K562 (cell line): ENCODE data around the gene VPS13D. TPM values are rescaled to one million over a fixed set of nuclear protein-coding genes. Genes with fewer than 3 reads are reported as not detected.
A peak's percentile ranks its signal among the peaks of the same experiment; 100 is the strongest.

Source experiments
- DACH1 ChIP-seq: fragments of 450-650 bp; IDR thresholded peaks from 2 replicates; pipeline ENCODE4 v1.6.1; 2018; ENCODE audit not compliant: partially characterized antibody
- GATAD2A ChIP-seq: fragments of 450-650 bp; IDR thresholded peaks from 2 replicates; pipeline ENCODE4 v1.6.1; 2017
- GTF2E2 ChIP-seq: fragments of 200-800 bp; sonication (Bioruptor generic); IDR thresholded peaks from 2 replicates; pipeline ENCODE4 v1.6.1; 2016; ENCODE audit warnings: missing genetic modification characterization, missing compliant biosample characterization
- KLF10 ChIP-seq: fragments of 250-450 bp; sonication (Bioruptor Pico); IDR thresholded peaks from 2 replicates; pipeline ENCODE4 v1.6.1; 2021; ENCODE audit warnings: matching md5 sums
- LARP7 ChIP-seq: fragments of 450-650 bp; IDR thresholded peaks from 2 replicates; pipeline ENCODE4 v1.6.1; 2016
- NCOA2 ChIP-seq, 2 experiments: fragments of 450-650 bp; IDR thresholded peaks; 2 replicates each; pipeline ENCODE4 v1.6.1; 2018; ENCODE audit warnings: mild to moderate bottlenecking in 2 of 2, moderate library complexity in 1 of 2; ENCODE audit not compliant: partially characterized antibody in 2 of 2
- NFE2 ChIP-seq: IDR thresholded peaks from 2 replicates; pipeline ENCODE4 v1.6.1; 2014; ENCODE audit warnings: antibody characterized with exemption, low read depth
- NR2C1 ChIP-seq, 2 experiments: fragments of 450-650 bp; IDR thresholded peaks; 2 replicates each; pipeline ENCODE4 v1.6.1; 2017; ENCODE audit warnings: mild to moderate bottlenecking in 2 of 2, antibody characterized with exemption in 1 of 2, inconsistent platforms in 1 of 2, missing compliant biosample characterization in 1 of 2, missing genetic modification characterization in 1 of 2
- PHF20 ChIP-seq: fragments of 450-650 bp; IDR thresholded peaks from 2 replicates; pipeline ENCODE4 v1.6.1; 2018; ENCODE audit not compliant: partially characterized antibody
- PHF21A ChIP-seq: fragments of 450-650 bp; IDR thresholded peaks from 2 replicates; pipeline ENCODE4 v1.6.1; 2017; ENCODE audit warnings: low read depth, borderline replicate concordance
- SMARCE1 ChIP-seq: fragments of 450-650 bp; IDR thresholded peaks from 2 replicates; pipeline ENCODE4 v1.7.1; 2016; ENCODE audit warnings: mild to moderate bottlenecking
- THRAP3 ChIP-seq: fragments of 450-650 bp; IDR thresholded peaks from 2 replicates; pipeline ENCODE4 v1.6.1; 2016; ENCODE audit warnings: mild to moderate bottlenecking, inconsistent platforms, borderline replicate concordance
- U2AF1 ChIP-seq: fragments of 200-400 bp; formaldehyde crosslinking; optimal IDR thresholded peaks from 2 replicates; pipeline ENCODE3; 2017; ENCODE audit warnings: mild to moderate bottlenecking, low read depth, low read length, moderate library complexity
- ZNF134 ChIP-seq: fragments of 250-450 bp; sonication (Bioruptor Pico); conservative IDR thresholded peaks from 2 replicates; pipeline ENCODE4 v1.4.0; 2020
- ZNF217 ChIP-seq: sonication (generic); formaldehyde crosslinking; IDR thresholded peaks from 2 replicates; pipeline ENCODE4 v1.8.0; 2022; ENCODE audit warnings: mild to moderate bottlenecking, missing genetic modification reagents
- polyA plus RNA-seq, 8 experiments: library from polyadenylated mRNA; depleted of rRNA in 4 of 8; stranded (reverse) in 5 of 8; unstranded in 3 of 8; fragments of >200 nt; fragmentation: Nextera tagmentation in 2 of 8; fragmentation: Illumina TruSeq in 1 of 8; extraction: Ambion mirVana in 2 of 8; extraction: Trizol in 1 of 8; gene quantifications; 2 replicates each; pipeline versions ENCODE4 v1.2.1 to v1.2.3, GENCODE V29; 2011 to 2014; ENCODE audit warnings: inconsistent platforms in 1 of 8, missing spikeins in 1 of 8
- total RNA-seq, 7 experiments: library from RNA; depleted of rRNA in 6 of 7; stranded (reverse); fragments of >200 nt in 6 of 7; fragmentation: Illumina TruSeq in 2 of 7; extraction: Trizol in 2 of 7; gene quantifications; 2 replicates each; pipeline versions ENCODE4 v1.2.1 to v1.2.3, GENCODE V29; 2011 to 2021; ENCODE audit warnings: low replicate concordance in 1 of 7
- TF ChIP-seq, protein P1 (sequence below): fragments of 250-450 bp; sonication (Bioruptor Pico); IDR thresholded peaks from 2 replicates; pipeline ENCODE4 v1.4.0; 2020; ENCODE audit warnings: mild to moderate bottlenecking
- TF ChIP-seq, protein P2 (sequence below): fragments of 450-650 bp; IDR thresholded peaks from 2 replicates; pipeline ENCODE4 v1.6.1; 2016; ENCODE audit warnings: low read depth
- TF ChIP-seq, protein P3 (sequence below): fragments of 450-650 bp; IDR thresholded peaks from 2 replicates; pipeline ENCODE4 v1.6.1; 2017; ENCODE audit warnings: antibody characterized with exemption

Gene VPS13D
- total and polyA plus RNA-seq, 9 of the 15 experiments (the other 6 are each of a cell fraction or from before 2014, with no cell fraction given), result 6.1 to 51.5 (median 38.5) TPM

DNA sequence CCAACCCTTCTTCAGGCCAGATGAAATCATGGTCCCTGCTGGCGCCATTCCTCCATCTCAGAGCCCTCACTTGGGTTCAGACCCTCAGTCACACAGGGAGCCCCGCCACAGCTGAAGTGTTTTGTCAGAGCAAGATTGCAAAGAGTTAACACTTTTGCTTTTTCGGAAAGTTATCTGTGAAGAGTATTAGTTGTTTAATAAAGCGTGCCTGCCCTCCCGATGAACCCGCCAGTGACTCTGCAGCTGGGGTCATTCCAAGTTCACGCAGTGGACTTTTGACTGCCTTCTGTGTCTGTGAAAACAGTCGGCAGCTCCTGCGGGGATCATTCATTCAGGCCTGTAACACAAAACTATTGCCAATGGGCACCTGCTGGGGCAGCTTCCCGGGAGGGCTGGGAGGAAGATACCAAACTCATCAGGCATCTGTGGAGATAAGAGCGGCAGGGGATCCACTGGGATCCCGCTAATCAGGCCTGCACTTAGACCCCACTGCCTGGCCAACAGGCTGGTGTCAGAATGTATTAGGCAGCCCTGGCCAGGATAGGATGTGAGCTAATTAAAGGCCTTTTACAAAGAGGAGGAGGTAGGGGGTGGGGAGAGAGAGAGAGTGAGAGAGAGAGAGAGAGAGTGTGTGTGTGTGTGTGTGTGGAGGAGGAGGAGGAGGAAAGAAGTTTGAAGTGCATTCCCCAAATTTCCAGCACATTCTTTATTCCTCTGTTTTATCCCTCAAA is 203.7 kb downstream of the VPS13D start (continued):
- TF ChIP-seq, protein P1, sequence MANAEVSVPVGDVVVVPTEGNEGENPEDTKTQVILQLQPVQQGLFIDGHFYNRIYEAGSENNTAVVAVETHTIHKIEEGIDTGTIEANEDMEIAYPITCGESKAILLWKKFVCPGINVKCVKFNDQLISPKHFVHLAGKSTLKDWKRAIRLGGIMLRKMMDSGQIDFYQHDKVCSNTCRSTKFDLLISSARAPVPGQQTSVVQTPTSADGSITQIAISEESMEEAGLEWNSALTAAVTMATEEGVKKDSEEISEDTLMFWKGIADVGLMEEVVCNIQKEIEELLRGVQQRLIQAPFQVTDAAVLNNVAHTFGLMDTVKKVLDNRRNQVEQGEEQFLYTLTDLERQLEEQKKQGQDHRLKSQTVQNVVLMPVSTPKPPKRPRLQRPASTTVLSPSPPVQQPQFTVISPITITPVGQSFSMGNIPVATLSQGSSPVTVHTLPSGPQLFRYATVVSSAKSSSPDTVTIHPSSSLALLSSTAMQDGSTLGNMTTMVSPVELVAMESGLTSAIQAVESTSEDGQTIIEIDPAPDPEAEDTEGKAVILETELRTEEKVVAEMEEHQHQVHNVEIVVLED (CRISPR knock-in tag), result no peak
- TF ChIP-seq GATAD2A, result peak; percentile 100
- TF ChIP-seq PHF20, result no peak
- peak; percentile 91; the same call in 1 of the 2 replicates for TF ChIP-seq THRAP3
- peak; percentile 92 for TF ChIP-seq DACH1
- 0 out of 2 replicates have a peak, but pooled peaks have one; percentile 21 for TF ChIP-seq GTF2E2 (tag)
- peak; percentile 94; the same call in 1 of the 2 replicates for TF ChIP-seq PHF21A
- no peak for TF ChIP-seq U2AF1
- TF ChIP-seq NR2C1 (IDR thresholded peaks at IDR 0.05), result peak; percentile 68; the same call in 1 of the 2 replicates
- peak; percentile 65 for TF ChIP-seq NR2C1 (tag; IDR thresholded peaks at IDR 0.05)
- TF ChIP-seq, protein P2, sequence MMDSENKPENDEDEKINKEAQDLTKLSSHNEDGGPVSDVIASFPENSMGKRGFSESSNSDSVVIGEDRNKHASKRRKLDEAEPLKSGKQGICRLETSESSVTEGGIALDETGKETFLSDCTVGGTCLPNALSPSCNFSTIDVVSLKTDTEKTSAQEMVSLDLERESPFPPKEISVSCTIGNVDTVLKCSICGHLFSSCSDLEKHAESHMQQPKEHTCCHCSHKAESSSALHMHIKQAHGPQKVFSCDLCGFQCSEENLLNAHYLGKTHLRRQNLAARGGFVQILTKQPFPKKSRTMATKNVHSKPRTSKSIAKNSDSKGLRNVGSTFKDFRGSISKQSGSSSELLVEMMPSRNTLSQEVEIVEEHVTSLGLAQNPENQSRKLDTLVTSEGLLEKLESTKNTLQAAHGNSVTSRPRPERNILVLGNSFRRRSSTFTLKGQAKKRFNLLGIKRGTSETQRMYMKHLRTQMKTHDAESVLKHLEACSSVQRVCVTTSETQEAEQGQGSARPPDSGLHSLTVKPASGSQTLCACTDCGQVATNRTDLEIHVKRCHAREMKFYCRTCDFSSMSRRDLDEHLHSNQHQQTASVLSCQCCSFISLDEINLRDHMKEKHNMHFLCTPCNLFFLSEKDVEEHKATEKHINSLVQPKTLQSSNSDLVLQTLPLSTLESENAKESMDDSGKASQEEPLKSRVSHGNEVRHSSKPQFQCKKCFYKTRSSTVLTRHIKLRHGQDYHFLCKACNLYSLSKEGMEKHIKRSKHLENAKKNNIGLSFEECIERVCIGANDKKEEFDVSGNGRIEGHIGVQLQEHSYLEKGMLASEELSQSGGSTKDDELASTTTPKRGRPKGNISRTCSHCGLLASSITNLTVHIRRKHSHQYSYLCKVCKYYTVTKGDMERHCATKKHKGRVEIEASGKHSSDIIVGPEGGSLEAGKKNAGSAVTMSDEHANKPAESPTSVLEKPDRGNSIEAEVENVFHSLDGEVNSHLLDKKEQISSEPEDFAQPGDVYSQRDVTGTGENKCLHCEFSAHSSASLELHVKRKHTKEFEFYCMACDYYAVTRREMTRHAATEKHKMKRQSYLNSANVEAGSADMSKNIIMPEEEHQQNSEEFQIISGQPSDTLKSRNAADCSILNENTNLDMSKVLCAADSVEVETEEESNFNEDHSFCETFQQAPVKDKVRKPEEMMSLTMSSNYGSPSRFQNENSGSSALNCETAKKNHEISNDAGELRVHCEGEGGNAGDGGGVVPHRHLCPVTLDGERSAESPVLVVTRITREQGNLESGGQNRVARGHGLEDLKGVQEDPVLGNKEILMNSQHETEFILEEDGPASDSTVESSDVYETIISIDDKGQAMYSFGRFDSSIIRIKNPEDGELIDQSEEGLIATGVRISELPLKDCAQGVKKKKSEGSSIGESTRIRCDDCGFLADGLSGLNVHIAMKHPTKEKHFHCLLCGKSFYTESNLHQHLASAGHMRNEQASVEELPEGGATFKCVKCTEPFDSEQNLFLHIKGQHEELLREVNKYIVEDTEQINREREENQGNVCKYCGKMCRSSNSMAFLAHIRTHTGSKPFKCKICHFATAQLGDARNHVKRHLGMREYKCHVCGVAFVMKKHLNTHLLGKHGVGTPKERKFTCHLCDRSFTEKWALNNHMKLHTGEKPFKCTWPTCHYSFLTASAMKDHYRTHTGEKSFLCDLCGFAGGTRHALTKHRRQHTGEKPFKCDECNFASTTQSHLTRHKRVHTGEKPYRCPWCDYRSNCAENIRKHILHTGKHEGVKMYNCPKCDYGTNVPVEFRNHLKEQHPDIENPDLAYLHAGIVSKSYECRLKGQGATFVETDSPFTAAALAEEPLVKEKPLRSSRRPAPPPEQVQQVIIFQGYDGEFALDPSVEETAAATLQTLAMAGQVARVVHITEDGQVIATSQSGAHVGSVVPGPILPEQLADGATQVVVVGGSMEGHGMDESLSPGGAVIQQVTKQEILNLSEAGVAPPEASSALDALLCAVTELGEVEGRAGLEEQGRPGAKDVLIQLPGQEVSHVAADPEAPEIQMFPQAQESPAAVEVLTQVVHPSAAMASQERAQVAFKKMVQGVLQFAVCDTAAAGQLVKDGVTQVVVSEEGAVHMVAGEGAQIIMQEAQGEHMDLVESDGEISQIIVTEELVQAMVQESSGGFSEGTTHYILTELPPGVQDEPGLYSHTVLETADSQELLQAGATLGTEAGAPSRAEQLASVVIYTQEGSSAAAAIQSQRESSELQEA, result peak; percentile 17; the same call in 1 of the 2 replicates
- TF ChIP-seq SMARCE1, result peak; percentile 86
- TF ChIP-seq KLF10, result no peak
- no peak for TF ChIP-seq ZNF217
- TF ChIP-seq NCOA2 (IDR thresholded peaks at IDR 0.05; ENCODE audit: partially characterized antibody in 2 of 2), result no peak
- TF ChIP-seq LARP7, result peak; percentile 99
- TF ChIP-seq, protein P3, sequence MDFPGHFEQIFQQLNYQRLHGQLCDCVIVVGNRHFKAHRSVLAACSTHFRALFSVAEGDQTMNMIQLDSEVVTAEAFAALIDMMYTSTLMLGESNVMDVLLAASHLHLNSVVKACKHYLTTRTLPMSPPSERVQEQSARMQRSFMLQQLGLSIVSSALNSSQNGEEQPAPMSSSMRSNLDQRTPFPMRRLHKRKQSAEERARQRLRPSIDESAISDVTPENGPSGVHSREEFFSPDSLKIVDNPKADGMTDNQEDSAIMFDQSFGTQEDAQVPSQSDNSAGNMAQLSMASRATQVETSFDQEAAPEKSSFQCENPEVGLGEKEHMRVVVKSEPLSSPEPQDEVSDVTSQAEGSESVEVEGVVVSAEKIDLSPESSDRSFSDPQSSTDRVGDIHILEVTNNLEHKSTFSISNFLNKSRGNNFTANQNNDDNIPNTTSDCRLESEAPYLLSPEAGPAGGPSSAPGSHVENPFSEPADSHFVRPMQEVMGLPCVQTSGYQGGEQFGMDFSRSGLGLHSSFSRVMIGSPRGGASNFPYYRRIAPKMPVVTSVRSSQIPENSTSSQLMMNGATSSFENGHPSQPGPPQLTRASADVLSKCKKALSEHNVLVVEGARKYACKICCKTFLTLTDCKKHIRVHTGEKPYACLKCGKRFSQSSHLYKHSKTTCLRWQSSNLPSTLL, result peak; percentile 89
- TF ChIP-seq NFE2, result peak; percentile 59; the same call in 1 of the 2 replicates
- no peak for TF ChIP-seq ZNF134
